ENCODE data around the gene FAM13A.

GRCh38 chr4:89006307-89006706 is 50.7 kb downstream of the FAM13A start:
- TF ChIP-seq EZH2 (IDR thresholded peaks at IDR 0.05; ENCODE audit: insufficient read depth, poor library complexity, severe bottlenecking): no peak
- TF ChIP-seq EZH2phosphoT487 (IDR thresholded peaks at IDR 0.05; ENCODE audit: insufficient read depth, low read depth): no peak
